SK-N-MC (cell line): ENCODE results near the gene GTSF1L.

Experiments
- EZH2 ChIP-seq: fragments of 200-600 bp; sonication (generic); IDR thresholded peaks from one replicate; pipeline ENCODE4 v1.6.1; 2017; ENCODE audit warnings: antibody characterized with exemption
- POLR2AphosphoS5 ChIP-seq: IDR thresholded peaks from 2 replicates; pipeline ENCODE4 v1.6.1; 2012; ENCODE audit warnings: mild to moderate bottlenecking, low read depth, low read length, borderline replicate concordance

DNA sequence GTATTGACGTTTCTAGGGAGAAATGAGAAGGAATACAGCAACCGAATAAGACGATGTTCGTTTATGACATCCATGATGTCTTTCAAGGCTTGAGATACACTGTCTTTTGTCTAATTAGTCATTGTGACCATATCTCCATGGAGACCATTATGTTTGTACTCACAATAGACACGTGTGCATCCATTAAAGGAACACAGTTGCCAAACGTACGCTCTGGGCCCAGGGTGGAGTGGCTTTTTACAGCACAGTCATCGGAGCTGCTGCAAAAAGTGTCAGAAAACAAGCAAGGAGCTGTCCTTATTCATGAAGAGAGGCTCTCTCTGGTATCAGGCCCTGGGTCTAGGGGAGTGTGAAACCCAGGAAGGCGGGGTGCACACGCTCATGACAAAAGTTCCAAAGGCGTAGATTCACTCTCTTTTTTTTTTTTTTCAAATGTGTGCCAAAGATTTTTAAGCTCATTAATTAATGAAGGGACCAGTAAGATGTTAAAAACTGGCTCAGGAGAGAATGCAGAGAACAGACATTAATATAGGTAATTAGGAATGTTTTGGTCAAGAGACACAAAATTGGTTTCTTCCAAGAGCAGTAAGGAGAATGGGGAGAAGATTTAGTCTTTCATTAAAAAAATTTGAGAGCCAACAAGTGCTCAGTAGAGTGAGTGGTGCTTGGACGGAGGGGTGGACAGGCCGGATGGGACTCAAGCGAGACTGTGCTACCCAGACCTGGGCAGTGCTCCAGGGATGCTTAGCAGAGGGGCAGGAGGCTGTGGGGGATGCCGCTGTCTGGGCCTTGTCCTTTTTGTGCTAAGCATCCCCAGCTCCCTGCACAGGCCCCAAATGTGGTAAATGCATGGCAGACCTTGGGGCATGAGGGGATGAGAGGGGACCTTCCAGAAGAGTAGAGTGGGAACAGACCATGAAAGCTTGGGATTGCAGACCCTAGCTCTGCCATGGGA is 34.9 kb upstream of the GTSF1L start:
- TF ChIP-seq EZH2 (no peak), POLR2AphosphoS5 (no peak)
